CD4-positive, alpha-beta T cell treated with Interleukin-17A for 1 hour (primary cell): ENCODE measurements around the gene FBXW9.
A peak's percentile ranks its signal among the peaks of the same experiment; 100 is the strongest.
"Not testable (repeated sequence)": the region's sequence is repeated elsewhere in the genome, so short reads cannot be mapped to it uniquely, and the experiment has no call there.

ENCODE experiments used
- DNase-seq: peaks from one replicate; pipeline ENCODE4 v3.0.0-alpha.2; 2020

The FBXW9 gene

GRCh38 chr19:12696366-12697335 lies at the start of gene FBXW9:
Gene FBXW9 (minus strand): TSS chr19:12696631. CDS start chr19:12696581, 50 bp downstream.
- peak; percentile 97 for DNase-seq

DNA sequence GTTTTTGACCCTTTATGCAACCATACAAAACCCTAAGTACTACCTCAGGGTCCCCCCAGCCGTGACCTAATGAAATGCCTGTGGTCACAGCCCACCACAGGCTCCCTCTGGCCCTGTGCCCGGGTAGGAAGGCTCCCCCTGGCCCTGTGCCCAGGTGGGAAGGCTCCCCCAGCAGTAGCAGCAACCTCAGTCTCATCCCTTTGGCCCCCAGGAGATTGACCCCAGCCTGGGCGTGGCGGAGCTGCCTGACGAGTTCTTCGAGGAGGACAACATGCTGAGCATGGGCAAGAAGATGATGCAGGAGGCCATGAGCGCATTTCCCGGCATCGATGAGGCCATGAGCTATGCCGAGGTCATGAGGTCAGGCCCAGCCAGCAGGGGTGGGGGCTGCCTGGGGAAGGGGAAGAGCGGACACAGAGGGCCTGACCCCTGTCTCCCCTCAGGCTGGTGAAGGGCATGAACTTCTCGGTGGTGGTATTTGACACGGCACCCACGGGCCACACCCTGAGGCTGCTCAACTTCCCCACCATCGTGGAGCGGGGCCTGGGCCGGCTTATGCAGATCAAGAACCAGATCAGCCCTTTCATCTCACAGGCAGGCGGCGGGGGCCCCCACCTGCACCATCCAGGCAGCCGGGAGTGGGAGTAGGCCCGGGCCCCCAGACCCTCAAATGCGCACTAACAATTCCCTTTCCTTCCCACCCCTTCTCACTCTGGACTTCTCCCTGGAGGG lies 48.9 kb upstream of the FBXW9 start:
- DNase-seq: no peak

- DNase-seq: no peak
These were observed 41.5 kb upstream of the FBXW9 start for GRCh38 chr19:12737835-12738351.

GRCh38 chr19:12736995-12737834 lies 40.8 kb upstream of the FBXW9 start, which contains the start of gene GET3:
Gene GET3 (plus strand): TSS chr19:12737497. CDS start chr19:12737506, 9 bp downstream.
- DNase-seq: peak; percentile 92

- DNase-seq: peak; percentile 59
These were observed 37.2 kb upstream of the FBXW9 start for GRCh38 chr19:12733369-12734214.

GRCh38 chr19:12731337-12731736 lies 34.9 kb upstream of the FBXW9 start:
- no peak for DNase-seq

- no peak for DNase-seq
These were observed 33.6 kb upstream of the FBXW9 start for GRCh38 chr19:12730064-12730463.

DNA sequence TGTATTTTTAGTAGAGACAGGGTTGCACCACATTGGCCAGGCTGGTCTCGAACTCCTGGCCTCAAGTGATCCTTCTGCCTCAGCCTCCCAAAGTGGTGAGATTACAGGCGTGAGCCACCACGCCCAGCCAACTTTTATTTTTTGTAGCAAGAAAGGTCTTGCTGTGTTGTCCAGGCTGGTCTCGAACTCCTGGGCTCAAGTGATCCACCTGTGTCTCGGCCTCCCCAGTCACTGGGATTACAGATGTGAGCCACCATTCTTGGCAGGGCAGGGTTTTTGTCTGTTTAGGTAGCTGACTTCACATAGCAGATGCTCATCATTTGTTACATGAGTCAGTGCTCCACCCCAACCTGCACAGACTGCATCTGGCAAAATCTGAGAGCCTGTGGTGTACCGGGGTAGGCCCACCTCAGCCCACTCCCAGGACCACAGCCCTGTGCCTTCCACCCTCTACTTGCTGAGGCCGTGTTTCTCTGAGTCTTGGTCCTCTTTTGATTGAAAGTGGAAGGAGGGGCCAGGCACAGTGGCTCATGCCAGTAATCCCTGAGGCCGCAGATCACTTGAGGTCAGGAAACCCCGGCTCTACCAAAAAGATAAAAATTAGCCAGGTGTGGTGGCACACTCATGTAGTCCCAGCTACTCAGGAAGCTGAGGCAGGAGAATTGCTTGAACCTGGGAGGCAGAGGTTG lies 31.5 kb upstream of the FBXW9 start:
- DNase-seq: no peak

DNA sequence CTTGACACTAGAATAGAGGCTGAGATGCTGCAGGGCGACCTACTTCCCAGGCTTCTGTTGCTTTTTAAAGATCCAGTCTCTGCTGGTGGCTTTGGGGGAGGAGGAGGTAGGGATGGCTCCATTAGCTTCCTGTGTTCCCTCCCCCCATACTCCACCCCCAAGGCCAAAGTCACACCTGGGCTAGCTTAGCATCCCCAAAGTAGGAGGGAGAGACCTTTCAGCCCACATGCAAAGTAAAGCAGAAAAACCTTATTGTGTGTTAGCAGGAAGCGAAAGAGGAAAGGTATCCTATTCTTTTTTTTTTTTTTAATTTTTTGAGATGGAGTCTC lies 30.5 kb upstream of the FBXW9 start:
- no peak for DNase-seq

DNA sequence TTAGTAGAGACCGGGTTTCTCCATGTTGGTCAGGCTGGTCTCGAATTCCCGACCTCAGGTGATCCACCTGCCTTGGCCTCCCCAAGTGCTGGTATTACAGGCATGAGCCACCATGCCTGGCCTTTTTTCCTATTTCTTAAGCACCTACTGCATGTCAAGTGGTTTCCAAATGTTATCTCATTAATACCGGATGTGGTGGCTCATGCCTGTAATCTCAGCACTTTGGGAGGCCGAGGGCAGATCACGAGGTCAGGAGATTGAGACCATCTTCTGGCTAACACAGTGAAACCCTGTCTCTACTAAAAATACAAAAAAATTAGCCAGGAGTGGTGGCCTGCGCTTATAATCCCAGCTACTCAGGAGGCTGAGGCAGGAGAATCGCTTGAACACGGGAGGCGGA lies 29.2 kb upstream of the FBXW9 start:
- DNase-seq: not testable (repeated sequence)

DNA sequence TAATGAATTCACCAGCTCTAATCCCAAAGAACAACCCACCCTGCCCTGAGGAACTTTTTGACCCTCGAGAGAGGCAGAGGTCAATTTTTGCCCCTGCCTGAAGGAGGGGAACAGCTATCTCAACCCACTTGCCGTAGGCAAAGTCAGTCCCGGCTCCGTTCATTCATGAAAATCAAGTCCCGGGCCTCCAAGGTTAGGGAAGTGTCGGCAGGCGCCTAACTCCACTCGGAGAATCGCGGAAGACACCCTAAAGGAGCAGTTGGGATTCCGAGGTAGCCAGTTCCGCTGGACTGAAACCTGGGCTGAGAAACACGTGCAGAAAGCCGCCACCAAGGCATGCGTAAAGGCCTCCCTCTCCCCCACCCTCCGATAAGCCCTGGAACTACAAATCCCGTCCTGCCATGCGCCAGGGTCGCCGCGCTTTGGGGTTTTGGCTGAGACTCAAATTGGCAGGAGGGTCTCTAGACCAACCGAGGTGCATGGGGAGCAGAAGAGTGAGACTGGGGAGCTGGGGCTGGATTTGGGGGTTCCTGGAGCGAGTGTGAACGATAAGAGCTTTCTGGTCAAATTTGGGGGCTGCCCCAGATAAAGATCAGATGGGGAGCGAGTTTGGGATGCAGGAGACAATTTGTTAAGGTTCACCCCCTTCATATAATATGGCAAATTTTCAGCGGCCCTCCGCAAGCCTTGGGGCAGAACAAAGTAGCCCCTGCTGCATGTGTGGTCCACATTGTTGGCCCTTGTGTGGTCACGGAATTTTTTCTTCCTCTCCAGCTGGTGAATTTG lies 27.4 kb upstream of the FBXW9 start, which contains the start of gene TNPO2:
TNPO2 (minus strand) TSS at position 292 of the 786 bp plus-strand sequence. CDS start 2,955 bp downstream, outside the sequence.
- DNase-seq: peak; percentile 72

GRCh38 chr19:12723381-12723640 lies 26.9 kb upstream of the FBXW9 start:
- DNase-seq: no peak

DNA sequence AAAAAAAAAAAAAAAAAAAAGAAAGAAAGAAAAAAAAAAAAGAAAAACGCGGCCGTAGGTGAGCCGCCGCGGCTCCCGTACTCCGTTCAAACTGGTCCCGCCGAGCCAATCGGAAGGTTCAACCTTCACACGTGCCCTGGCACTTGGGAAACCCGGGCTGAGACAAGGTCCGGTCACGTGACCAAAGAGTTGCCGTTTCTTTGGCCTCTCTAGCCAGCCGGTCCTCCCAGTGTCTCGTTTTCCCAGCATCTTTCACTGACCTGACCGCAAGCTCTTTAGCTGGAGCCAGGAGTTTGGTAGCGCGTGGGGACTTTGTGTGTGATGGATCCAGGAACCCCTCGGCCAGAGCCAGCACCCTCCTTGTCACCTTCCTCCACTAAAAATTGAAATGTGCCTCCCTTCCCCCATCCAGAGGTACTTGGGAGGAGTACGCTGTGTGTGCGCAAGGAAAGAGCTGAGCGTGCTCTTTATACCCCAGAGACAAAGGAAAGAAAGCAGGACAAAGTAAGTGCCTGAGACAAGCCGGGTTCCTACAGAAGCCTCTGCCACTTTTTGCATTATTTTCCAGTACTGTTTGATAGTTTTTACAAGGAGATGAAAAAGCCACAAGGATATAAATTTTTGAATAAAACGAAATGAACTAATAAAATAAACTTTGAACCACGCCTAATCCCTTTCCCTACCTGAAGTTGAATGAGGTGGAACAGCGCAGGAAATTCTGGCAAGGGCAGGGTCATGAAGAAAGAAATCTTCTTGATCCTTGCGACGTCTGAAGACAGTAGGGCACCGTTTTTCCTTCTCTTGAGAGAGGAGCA lies 26.3 kb upstream of the FBXW9 start:
- peak; percentile 97 for DNase-seq

DNA sequence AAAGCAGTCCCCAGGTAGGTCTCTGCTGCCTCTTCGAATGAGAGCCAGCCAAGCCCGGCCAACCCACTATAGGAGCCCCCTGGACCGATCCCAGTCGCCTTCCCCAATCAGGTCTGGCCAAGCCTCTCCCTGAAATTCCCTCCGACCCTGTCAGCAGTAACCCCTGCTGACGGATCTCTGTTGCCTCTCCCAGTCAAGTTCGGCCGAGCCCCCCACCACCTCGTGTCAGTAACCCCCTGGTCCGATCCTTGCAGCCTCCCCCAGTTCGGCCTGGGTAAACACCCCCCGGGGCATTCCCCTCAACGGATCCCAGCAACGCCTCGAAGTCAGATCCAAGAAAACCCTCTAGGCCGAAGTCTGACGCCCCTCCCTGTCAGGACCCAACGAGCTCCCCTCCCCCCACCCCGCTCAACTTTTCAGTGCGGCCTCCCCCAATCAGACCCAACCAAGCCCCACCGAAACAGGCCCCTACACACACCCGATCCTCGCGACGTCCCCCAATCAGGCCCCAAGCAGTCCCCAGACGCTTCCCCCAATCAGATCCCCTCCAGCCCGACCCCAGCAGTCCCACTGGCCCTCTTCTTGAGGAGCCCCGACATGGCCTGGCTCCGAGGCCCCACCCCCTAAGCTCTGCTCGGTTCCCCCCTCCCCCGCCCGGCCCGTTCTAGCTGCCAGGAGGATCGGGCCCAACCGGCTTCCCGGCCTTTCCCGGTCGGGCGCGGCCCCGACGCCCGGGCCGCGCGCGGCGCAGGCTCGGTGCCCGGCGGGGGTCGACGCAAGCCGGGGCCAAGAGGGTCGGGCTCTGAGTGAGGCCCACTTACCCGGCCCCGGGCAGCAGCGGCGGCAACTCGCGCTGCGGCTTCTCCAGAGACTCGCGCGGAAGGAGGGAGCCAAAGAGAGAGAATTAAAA lies 25.5 kb upstream of the FBXW9 start:
- peak; percentile 61 for DNase-seq

DNA sequence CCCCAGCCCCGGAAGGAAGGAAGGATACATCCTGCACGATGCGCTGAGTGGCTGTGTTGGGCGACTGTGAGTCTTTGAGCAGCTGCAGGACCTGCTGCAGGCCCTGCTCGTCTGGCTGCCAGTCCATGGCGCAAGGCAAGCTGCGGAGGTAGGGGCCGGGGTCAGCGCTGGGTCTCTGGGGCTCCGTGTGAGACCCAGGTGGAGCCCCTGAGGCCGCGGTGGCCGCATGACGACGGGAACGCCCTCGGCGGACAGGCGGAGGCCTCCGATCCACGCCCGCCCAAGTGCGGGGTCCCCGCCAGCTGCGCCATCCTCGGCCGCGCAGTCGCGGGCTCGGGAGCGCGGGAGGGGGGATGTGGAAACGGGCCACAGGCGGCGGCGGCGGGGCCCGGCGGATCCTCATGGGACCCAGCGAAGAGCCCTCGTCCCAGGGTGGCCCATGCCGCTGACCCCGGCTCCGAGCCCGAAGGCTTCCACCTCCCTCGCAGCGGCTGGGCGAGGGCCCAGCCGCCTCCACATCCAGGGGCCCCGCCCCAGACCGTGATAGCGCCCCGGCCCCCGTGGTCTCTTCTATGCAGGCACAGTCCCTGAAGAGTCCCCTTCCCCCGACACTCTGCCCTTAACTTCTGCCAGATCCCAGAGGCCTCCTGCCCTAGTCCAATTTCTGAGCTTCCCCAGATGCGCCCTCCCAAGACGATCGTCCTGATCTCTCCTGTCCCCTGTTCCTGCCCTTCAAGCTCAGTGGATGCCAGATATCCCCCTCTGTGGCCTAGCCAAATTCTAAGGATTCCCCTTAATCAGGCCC lies 24.6 kb upstream of the FBXW9 start:
- DNase-seq: no peak

DNA sequence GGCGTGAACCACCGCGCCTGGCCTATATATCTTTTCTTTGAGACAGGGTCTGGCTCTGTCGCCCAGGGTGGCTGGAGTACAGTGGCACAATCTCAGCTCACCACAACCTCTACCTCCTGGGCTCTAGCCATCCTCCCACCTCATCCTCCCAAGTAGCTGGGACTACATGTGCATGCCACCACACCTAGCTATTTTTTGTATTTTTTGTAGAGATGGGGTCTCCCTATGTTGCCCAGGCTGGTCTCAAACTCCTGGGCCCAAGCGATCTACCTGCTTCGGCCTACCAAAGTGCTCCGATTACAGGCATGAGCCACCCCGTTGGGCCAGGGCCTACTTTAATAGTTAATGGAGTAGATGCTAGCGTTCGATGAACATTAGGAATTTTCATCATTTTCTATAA lies 23.9 kb upstream of the FBXW9 start:
- no peak for DNase-seq

DNA sequence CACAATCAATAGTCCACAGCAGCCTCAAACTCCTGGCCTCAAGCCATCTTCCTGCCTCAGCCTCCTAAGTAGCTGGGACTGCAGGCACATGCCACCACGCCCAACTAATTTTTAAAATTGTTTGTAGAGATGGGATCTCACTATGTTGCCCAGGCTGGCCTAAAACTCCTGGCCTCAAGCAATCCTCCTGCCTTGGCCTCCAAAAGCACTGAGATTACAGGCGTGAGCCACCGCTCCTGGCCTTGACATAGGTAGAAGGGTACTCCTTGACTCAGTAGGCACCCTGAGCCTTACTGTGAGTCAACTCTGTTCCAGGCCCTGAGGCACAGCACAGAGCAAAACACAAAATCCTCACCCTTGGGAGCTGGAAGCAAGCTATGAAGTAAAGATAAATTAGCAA lies 19.5 kb upstream of the FBXW9 start:
- DNase-seq: no peak

DNA sequence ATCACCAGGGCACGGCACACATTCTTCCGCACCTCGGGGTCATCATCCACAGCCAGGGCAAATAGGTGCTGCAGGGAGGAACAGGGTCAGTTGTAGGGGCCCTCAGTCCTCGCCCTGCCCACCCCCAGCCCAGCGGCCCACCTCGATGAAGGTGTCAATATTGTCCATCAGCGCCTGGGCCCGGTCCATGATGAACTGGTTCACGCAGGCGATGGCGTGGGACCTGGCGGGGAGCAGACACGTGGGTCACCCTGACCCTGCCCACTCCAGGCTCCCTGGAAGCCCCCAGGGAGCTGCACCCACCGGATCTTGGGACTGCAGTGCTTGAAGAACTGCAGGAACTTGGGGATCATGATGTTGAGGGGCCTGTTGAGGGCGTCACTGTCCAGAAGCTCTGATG lies 18.7 kb upstream of the FBXW9 start:
- no peak for DNase-seq
